Stimulated activated naive CD8-positive, alpha-beta T cell treated with anti-CD3 and anti-CD28 coated beads, Interleukin-15, amount 100 ng/mL, for 72 hours (primary cell): ENCODE results near the gene TMEM107.
"Not testable (repeated sequence)": the region's sequence is repeated elsewhere in the genome, so short reads cannot be mapped to it uniquely, and the experiment has no call there.

ENCODE experiments used
- ATAC-seq: fragments of 150-1000 bp; cut with Tn5 transposase; 2 replicates; pipeline ENCODE4 v1.10.0; 2021; ENCODE audit warnings: mild to moderate bottlenecking, moderate library complexity
- DNase-seq, 2 donors: peaks; one replicate each; pipeline ENCODE4 v3.0.0; 2021 to 2022
- H3K27ac Mint-ChIP-seq, 2 donors: one replicate each; pipeline ENCODE4 v1.8.0; 2022; ENCODE audit warnings: mild to moderate bottlenecking in 2 of 2, mixed read lengths in 2 of 2, moderate library complexity in 2 of 2
- H3K27me3 Mint-ChIP-seq: one replicate; pipeline ENCODE4 v1.8.0; 2022; ENCODE audit warnings: mixed read lengths
- H3K4me1 Mint-ChIP-seq: one replicate; pipeline ENCODE4 v1.8.0; 2022; ENCODE audit warnings: mild to moderate bottlenecking, mixed read lengths
- H3K4me3 Mint-ChIP-seq, 2 donors: one replicate each; pipeline ENCODE4 v1.8.0; 2022; ENCODE audit warnings: mild to moderate bottlenecking in 2 of 2, mixed read lengths in 2 of 2, moderate library complexity in 1 of 2
- H3K9me3 Mint-ChIP-seq, 2 donors: one replicate each; pipeline ENCODE4 v1.8.0; 2022; ENCODE audit warnings: mixed read lengths in 2 of 2

TMEM107 gene

DNA sequence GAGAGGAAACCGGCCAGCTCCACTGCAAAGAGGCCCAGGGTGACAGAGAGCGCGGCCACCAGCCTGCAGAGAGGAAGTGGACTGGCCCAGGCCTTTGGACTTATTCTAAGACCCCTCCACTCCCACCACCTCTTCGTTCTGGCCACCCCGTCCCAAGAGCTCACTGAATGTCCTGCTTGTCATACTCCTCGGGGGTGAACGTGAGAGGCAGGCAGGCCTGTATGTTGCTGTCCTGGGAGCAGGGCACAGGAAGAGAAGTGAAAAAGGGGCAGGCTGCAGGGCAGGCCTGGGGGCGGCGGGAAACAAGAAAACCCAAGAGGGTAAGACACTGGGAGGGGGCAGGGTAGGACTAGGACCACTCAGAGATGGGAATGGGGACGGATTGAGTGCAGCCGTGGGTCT, 384 bp downstream of the TMEM107 start:
- peak overlapping the region; percentile 95 to 96 for H3K4me3 Mint-ChIP-seq
- peaks cover 56% of the 10 kb centered on the region for H3K4me1 Mint-ChIP-seq
- DNase-seq, result no peak
- ATAC-seq, result peak; percentile 10
- peak overlapping the region; percentile 95 to 96 for H3K27ac Mint-ChIP-seq
- no peaks in the 10 kb centered on the region for H3K27me3 Mint-ChIP-seq
- no peaks in the 10 kb centered on the region for H3K9me3 Mint-ChIP-seq

- peak overlapping the region; percentile 100 for H3K27ac Mint-ChIP-seq
- H3K9me3 Mint-ChIP-seq, result no peaks in the 10 kb centered on the region
- peaks cover 56% of the 10 kb centered on the region for H3K4me1 Mint-ChIP-seq
- peak overlapping the region; percentile 91 to 95 for H3K4me3 Mint-ChIP-seq
- DNase-seq (no peak), ATAC-seq (no peak)
- no peaks in the 10 kb centered on the region for H3K27me3 Mint-ChIP-seq
Measured at GRCh38 chr17:8173871-8174322, 2.3 kb downstream of the TMEM107 start.

DNA sequence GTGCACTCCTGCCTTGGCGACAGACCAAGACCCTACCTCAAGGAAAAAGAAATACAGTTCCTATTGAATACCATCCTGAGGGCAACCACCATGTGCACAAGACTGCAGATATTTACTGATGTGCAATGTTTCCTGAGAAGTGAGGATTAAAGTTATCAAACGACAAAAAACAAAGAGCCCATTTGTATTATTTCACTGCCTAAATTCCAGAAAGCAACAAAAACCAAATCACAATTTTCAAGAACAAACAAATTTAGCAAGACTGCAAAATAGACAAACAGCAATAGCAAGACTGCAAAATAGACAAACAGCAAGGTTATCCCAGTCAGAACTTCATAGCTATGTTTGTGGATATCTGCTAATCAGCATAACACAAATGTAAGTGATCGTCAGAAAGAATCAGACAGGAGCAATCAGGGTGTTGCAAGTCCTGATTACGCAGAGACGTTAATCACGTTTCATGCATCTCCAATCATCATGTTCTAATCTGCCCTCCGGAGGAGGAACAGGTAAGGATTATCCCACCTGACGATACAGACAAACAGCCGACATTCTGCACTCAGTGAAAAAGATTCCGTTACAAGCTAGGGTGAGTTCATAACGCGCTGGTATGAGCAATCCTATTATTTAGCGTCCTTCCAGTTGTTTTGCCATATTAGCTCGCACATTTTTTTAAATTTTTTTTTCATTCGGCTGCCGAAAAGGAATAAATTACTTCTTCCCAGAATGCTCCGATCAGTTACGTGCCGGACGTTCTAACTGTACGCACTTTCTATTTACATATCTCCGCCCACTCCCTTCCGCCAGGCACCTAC, 2.9 kb downstream of the TMEM107 start:
- H3K4me3 Mint-ChIP-seq, result peak overlapping the region; percentile 91 to 95
- H3K4me1 Mint-ChIP-seq, result peaks cover 56% of the 10 kb centered on the region
- H3K27me3 Mint-ChIP-seq, result no peaks in the 10 kb centered on the region
- H3K9me3 Mint-ChIP-seq, result no peaks in the 10 kb centered on the region
- peak overlapping the region; percentile 100 for H3K27ac Mint-ChIP-seq
- DNase-seq (peak; percentile 85 to 86), ATAC-seq (peak; percentile 88)

DNA sequence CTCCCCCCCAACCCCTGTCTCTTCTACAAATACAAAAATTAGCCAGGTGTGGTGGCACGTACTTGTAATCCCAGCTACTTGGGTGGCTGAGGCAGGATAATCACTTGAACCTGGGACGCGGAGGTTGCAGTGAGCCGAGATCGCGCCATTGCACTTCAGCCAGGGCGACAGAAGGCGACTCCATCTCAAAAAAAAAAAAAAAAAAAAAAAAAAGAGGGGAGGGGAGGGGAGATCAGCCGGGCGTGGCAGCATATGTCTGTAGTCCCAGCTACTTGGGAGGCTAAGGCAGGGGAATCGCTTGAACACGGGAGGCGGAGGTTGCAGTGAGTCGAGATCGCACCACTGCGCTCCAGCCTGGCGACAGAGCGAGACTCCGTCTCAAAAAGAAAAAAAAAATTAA, 6.0 kb downstream of the TMEM107 start:
- H3K4me3 Mint-ChIP-seq, H3K9me3 Mint-ChIP-seq, DNase-seq, ATAC-seq, H3K27ac Mint-ChIP-seq, H3K27me3 Mint-ChIP-seq: not testable (repeated sequence)
- peaks cover 48% of the 10 kb centered on the region for H3K4me1 Mint-ChIP-seq

DNA sequence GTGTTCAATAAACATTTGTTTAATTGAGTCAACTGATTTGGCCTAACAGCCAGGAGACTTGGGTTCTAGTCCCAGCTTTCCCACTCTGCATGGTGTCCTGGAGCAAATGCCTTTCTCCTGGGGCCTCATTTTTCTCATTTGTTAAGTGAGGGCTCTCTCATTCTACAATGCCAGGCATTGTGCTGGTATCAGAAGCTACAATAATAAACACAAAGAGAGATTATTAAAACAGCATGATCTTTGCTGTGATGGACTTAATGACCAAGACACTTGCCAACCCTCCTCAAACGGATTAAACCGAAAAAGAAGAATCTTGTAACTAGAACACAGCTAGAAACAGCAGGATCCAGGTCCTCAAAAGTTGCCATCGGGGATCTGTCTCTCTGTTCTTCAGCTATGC, 8.7 kb downstream of the TMEM107 start:
- no peak overlapping the region for H3K27ac Mint-ChIP-seq
- no peaks in the 10 kb centered on the region for H3K9me3 Mint-ChIP-seq

DNA sequence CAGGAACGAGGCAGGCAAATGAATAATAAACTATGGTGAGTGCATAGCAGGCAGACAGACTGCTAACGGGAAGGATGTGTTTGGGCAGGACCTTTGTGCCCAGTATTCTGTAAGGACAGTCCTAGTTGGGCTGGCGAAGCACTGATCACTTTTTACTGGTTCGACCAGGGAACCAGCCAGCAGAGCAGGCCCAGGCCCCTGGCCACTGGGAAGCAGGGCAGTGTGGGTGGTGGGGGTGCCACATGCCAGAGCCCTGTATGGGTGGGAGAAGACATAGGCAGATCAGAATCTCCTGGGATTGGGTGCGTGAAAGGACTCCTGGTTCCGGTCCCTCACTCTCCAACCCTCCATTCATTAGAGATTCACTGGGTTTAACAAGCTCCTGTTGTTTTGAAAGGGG, 9.4 kb downstream of the TMEM107 start:
- Mint-ChIP-seq H3K27ac (peak overlapping the region in 1 of 2 donors; percentile 34), H3K4me3 (no peak overlapping the region), H3K9me3 (no peaks in the 10 kb centered on the region), H3K4me1 (peaks cover 47% of the 10 kb centered on the region), H3K27me3 (no peaks in the 10 kb centered on the region)
- ATAC-seq (no peak), DNase-seq (no peak)

More for the DNA sequence above, 8.7 kb downstream of the TMEM107 start:
- ATAC-seq (no peak), DNase-seq (no peak)
- Mint-ChIP-seq H3K27me3 (no peaks in the 10 kb centered on the region), H3K4me3 (no peak overlapping the region), H3K4me1 (peaks cover 52% of the 10 kb centered on the region)

GRCh38 chr17:8164815-8165131, 11.4 kb downstream of the TMEM107 start:
- DNase-seq, result no peak
- H3K27me3 Mint-ChIP-seq, result no peaks in the 10 kb centered on the region

GRCh38 chr17:8163978-8164814, 12.0 kb downstream of the TMEM107 start:
- H3K4me1 Mint-ChIP-seq, result peaks cover 62% of the 10 kb centered on the region
- H3K27me3 Mint-ChIP-seq, result no peaks in the 10 kb centered on the region
- ATAC-seq, result peak; percentile 80
- H3K4me3 Mint-ChIP-seq, result peak overlapping the region; percentile 87 to 96
- peak overlapping the region; percentile 94 to 99 for H3K27ac Mint-ChIP-seq
- H3K9me3 Mint-ChIP-seq, result no peaks in the 10 kb centered on the region
- DNase-seq, result peak in 1 of 2 donors; percentile 76

More at GRCh38 chr17:8164815-8165131, 11.4 kb downstream of the TMEM107 start:
- Mint-ChIP-seq H3K4me1 (peaks cover 57% of the 10 kb centered on the region), H3K27ac (peak overlapping the region; percentile 94 to 99), H3K9me3 (no peaks in the 10 kb centered on the region), H3K4me3 (peak overlapping the region; percentile 87 to 96)
- ATAC-seq, result peak; percentile 49

DNA sequence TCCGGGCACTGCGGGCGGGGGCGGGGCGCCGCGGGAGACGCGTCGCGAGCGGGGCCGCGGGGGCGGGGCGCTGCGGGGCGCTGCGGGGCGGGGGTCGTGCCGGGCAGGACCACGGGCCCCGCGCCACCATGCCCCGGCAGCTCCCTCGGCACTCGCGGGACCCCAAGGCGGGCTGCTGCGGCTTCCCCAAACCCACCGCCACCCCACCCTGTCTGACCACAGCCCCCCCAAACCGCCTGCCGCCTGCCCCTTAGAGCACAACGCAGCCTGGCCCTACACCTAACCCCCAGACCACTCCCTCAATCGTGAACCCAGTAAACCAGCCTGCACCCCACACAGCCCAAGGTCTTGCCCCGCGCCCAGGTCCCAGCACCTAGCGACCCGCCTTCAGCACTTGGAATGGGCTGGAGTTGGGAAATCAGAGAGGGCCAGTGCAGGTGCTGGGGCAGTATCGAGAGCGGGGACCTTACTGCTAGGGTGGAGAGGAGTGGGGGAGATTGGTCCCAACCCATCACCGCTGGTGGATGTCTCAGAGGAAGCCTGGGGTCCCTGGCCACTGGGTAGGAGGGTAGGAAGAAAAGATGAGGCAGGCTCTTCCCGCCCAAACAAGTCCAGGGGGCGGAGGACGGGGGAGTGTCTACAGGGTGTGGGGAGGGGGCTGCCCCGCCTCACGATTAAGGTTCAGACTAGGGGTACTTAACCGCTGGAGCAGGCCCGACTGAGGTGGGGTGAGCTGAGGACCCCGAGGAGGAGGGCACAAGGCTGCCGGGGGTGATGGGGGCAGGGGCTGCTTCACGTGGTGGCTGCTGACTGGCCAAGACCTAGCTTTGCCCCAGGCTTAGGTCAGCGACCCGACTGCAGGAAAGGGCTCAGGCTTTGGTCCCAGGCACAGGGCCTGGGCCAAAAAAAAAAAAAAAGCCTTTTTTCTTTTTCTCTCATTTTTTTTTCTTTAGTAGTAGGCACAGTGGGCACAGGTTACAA, 12.9 kb downstream of the TMEM107 start:
- H3K4me3 Mint-ChIP-seq, result peak overlapping the region; percentile 87 to 96
- no peaks in the 10 kb centered on the region for H3K27me3 Mint-ChIP-seq
- H3K4me1 Mint-ChIP-seq, result peaks cover 72% of the 10 kb centered on the region
- DNase-seq, result peak in 1 of 2 donors; percentile 35
- H3K27ac Mint-ChIP-seq, result peak overlapping the region; percentile 94 to 99
- H3K9me3 Mint-ChIP-seq, result no peaks in the 10 kb centered on the region
- ATAC-seq, result peak; percentile 20

- Mint-ChIP-seq H3K27me3 (no peaks in the 10 kb centered on the region), H3K9me3 (no peaks in the 10 kb centered on the region), H3K4me3 (peak within 1 kb of the TSS; percentile 87 to 96), H3K4me1 (peaks cover 72% of the 10 kb centered on the region), H3K27ac (peak within 1 kb of the TSS; percentile 94 to 99)
- DNase-seq (peak; percentile 82 to 83), ATAC-seq (peak; percentile 61)
Measured at GRCh38 chr17:8162233-8162996, 13.8 kb downstream of the TMEM107 start, which contains the start of gene VAMP2. Gene VAMP2 (minus strand): TSS chr17:8162948. CDS start chr17:8162879, 69 bp downstream.

GRCh38 chr17:8161289-8162232, 14.6 kb downstream of the TMEM107 start:
- peak overlapping the region; percentile 85 to 87 for H3K4me3 Mint-ChIP-seq
- no peak for DNase-seq
- H3K9me3 Mint-ChIP-seq, result no peaks in the 10 kb centered on the region
- H3K27ac Mint-ChIP-seq, result peak overlapping the region; percentile 49 to 87
- no peaks in the 10 kb centered on the region for H3K27me3 Mint-ChIP-seq
- H3K4me1 Mint-ChIP-seq, result peaks cover 68% of the 10 kb centered on the region
- ATAC-seq, result no peak

DNA sequence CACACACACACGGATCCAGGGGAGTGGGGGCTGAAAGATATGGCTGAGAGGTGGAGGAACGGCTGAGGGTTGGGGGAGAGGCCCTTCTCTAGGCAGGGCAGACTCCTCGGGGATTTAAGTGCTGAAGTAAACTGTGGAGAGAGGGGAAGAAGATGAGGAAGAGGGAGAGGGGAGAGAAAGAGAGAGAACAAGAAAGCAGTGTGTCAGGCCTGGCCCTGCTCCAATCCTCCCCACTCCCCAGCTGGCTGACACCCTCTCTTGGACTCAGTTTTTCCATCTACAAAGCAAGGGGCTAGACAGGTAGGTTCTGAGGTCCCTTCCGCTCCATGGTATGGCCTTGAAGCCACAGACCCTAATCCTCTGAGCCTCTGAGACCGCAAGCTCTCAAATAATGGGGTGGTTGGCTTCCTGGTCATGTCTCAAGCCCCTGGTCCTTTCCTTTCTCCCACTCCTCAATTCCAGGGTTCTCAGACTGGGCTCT, 15.4 kb downstream of the TMEM107 start:
- H3K9me3 Mint-ChIP-seq, result no peaks in the 10 kb centered on the region
- H3K27ac Mint-ChIP-seq, result peak overlapping the region; percentile 49 to 87
- H3K4me3 Mint-ChIP-seq, result peak overlapping the region; percentile 85 to 87
- DNase-seq, result no peak
- H3K4me1 Mint-ChIP-seq, result peaks cover 65% of the 10 kb centered on the region
- ATAC-seq, result no peak
- no peaks in the 10 kb centered on the region for H3K27me3 Mint-ChIP-seq

GRCh38 chr17:8160224-8160577, 16.0 kb downstream of the TMEM107 start:
- no peak for DNase-seq

More at GRCh38 chr17:8160224-8160577, 16.0 kb downstream of the TMEM107 start:
- Mint-ChIP-seq H3K27me3 (no peaks in the 10 kb centered on the region), H3K27ac (peak overlapping the region in 1 of 2 donors; percentile 88), H3K4me1 (peaks cover 62% of the 10 kb centered on the region), H3K9me3 (no peaks in the 10 kb centered on the region), H3K4me3 (peak overlapping the region; percentile 85 to 87)
- no peak for ATAC-seq
